Measurements from ENCODE around the gene PNMA6E.

PNMA6E gene

GRCh38 chrX:153401133-153401764 lies at the start of gene PNMA6E:
Gene PNMA6E, minus strand, starts transcription at chrX:153401350. Its CDS starts 2,501 bp downstream, at chrX:153398849.
- Histone ChIP-seq H3K4me2 (ENCODE audit: low read depth, low read length) (peak within 1 kb of the TSS; percentile 37; the same call in 1 of the 2 replicates), H3K9ac (ENCODE audit: low read length) (no peak within 1 kb of the TSS)
- DNase-seq, result no peak

GRCh38 chrX:153450949-153451277 lies 49.8 kb upstream of the PNMA6E start:
- no peaks in the 10 kb centered on the region for H3K79me2 ChIP-seq (ENCODE audit: low read length)
- H3K27me3 ChIP-seq (replicated peaks; ENCODE audit: insufficient read depth, low read length), result no peaks in the 10 kb centered on the region
- no peak overlapping the region for H3K9ac ChIP-seq (ENCODE audit: low read length)
- H3K4me3 ChIP-seq (ENCODE audit: low read length), result no peak overlapping the region
- DNase-seq, result no peak
- no peak overlapping the region for H3K4me2 ChIP-seq (ENCODE audit: low read depth, low read length)
- H3K9me2 ChIP-seq (replicated peaks; ENCODE audit: insufficient read depth, low read length), result no peaks in the 10 kb centered on the region
- TF ChIP-seq CTCF (IDR thresholded peaks at IDR 0.05; ENCODE audit: low read length) (no peak), EZH2 (optimal IDR thresholded peaks at IDR 0.05; ENCODE audit: low read depth, low read length) (no peak), EZH2phosphoT487 (IDR thresholded peaks at IDR 0.05; ENCODE audit: low read length) (no peak)
- H4K20me1 ChIP-seq (ENCODE audit: insufficient read depth, low read length), result no peaks in the 10 kb centered on the region
- no peaks in the 10 kb centered on the region for H3F3A ChIP-seq (ENCODE audit: insufficient read depth, low read length)
- H3K9me3 ChIP-seq (replicated peaks; ENCODE audit: insufficient read depth, low read length), result no peaks in the 10 kb centered on the region
- H2AFZ ChIP-seq (ENCODE audit: low read length), result no peak overlapping the region
- no peaks in the 10 kb centered on the region for H3K36me3 ChIP-seq (replicated peaks; ENCODE audit: insufficient read depth, low read length)
- H3K27ac ChIP-seq (ENCODE audit: low read length), result no peak overlapping the region
- H3K4me1 ChIP-seq (ENCODE audit: low read length), result no peaks in the 10 kb centered on the region

More at GRCh38 chrX:153401133-153401764, at the start of gene PNMA6E:
- H2AFZ ChIP-seq (ENCODE audit: low read length), result no peak within 1 kb of the TSS
- H3K79me2 ChIP-seq (ENCODE audit: low read length), result no peaks in the 10 kb centered on the region
- H3K4me3 ChIP-seq (ENCODE audit: low read length), result no peak within 1 kb of the TSS
- no peaks in the 10 kb centered on the region; the same call in 1 of the 2 replicates for H3K4me1 ChIP-seq (ENCODE audit: low read length)
- H3K36me3 ChIP-seq (replicated peaks; ENCODE audit: insufficient read depth, low read length), result no peaks in the 10 kb centered on the region
- no peaks in the 10 kb centered on the region for H4K20me1 ChIP-seq (ENCODE audit: insufficient read depth, low read length)
- no peak within 1 kb of the TSS for H3K27ac ChIP-seq (ENCODE audit: low read length)
- no peaks in the 10 kb centered on the region for H3K9me3 ChIP-seq (replicated peaks; ENCODE audit: insufficient read depth, low read length)
- H3K27me3 ChIP-seq (replicated peaks; ENCODE audit: insufficient read depth, low read length), result peaks cover 18% of the 10 kb centered on the region
- no peaks in the 10 kb centered on the region for H3F3A ChIP-seq (ENCODE audit: insufficient read depth, low read length)
- TF ChIP-seq EZH2 (optimal IDR thresholded peaks at IDR 0.05; ENCODE audit: low read depth, low read length) (no peak), CTCF (IDR thresholded peaks at IDR 0.05; ENCODE audit: low read length) (no peak), EZH2phosphoT487 (IDR thresholded peaks at IDR 0.05; ENCODE audit: low read length) (no peak)
- no peaks in the 10 kb centered on the region for H3K9me2 ChIP-seq (replicated peaks; ENCODE audit: insufficient read depth, low read length)

DNA sequence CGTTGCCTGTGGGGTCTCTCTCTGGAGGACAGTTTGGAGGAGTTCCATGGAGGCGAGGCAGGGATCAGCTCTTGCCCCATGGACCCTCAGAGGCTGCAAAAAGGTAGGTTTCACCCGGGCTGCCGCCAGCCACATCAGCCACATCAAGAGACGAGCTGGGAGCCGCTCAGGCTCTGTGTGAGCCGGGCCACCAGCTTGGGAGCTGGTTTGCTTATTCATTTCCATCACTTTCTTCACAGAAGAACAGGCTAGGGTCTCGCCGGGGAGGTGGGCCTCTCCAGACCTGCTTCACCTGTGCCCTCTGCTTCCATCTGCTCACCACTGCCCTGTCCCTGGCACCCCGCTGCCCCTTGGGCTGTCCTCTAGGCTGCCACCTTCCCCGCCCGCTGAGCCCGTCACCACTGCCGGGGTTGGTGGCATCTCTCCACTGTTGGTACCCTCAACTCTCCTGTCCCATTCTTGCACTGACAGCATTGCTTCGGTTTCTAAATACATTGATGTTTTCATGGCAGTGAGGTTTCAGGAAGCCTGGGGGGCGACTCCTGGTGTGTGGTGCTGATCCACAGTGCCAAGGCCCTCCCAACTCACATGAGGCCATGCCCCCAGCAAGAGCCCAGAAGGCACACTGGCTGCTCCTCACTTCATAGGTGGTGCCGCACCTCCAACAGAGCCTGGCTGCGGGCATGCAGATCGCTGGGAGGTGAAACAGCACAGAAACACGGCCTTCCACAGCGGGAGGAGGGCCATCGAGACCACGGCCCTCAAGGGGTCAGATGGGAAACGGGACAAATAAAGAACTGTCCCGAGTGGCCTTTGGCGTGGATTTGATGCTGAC lies 49.2 kb upstream of the PNMA6E start:
- no peaks in the 10 kb centered on the region for H4K20me1 ChIP-seq (ENCODE audit: insufficient read depth, low read length)
- H3K4me2 ChIP-seq (ENCODE audit: low read depth, low read length), result no peak overlapping the region

More for the DNA sequence above, 49.2 kb upstream of the PNMA6E start:
- Histone ChIP-seq H3K36me3 (replicated peaks; ENCODE audit: insufficient read depth, low read length) (no peaks in the 10 kb centered on the region), H3K4me3 (ENCODE audit: low read length) (no peak overlapping the region), H3K27me3 (replicated peaks; ENCODE audit: insufficient read depth, low read length) (no peaks in the 10 kb centered on the region), H3K9me3 (replicated peaks; ENCODE audit: insufficient read depth, low read length) (no peaks in the 10 kb centered on the region), H2AFZ (ENCODE audit: low read length) (no peak overlapping the region), H3K9ac (ENCODE audit: low read length) (no peak overlapping the region), H3K4me1 (ENCODE audit: low read length) (no peaks in the 10 kb centered on the region), H3K9me2 (replicated peaks; ENCODE audit: insufficient read depth, low read length) (no peaks in the 10 kb centered on the region), H3K79me2 (ENCODE audit: low read length) (no peaks in the 10 kb centered on the region), H3K27ac (ENCODE audit: low read length) (no peak overlapping the region), H3F3A (ENCODE audit: insufficient read depth, low read length) (no peaks in the 10 kb centered on the region)
- no peak for TF ChIP-seq EZH2phosphoT487 (IDR thresholded peaks at IDR 0.05; ENCODE audit: low read length)
- no peak for TF ChIP-seq CTCF (IDR thresholded peaks at IDR 0.05; ENCODE audit: low read length)
- no peak for TF ChIP-seq EZH2 (optimal IDR thresholded peaks at IDR 0.05; ENCODE audit: low read depth, low read length)
- no peak for DNase-seq

Measured in MM.1S (cell line).